Transverse colon (tissue), 3 donors: ENCODE measurements around the gene TRRAP.

ENCODE experiments used
- EP300 ChIP-seq: sonication (generic); formaldehyde crosslinking; IDR thresholded peaks from one replicate; pipeline ENCODE4 v1.6.1; 2017; ENCODE audit warnings: antibody characterized with exemption, low read depth
- TF ChIP-seq, protein P1 (sequence below), 5 experiments: fragments of 200-600 bp in 3 of 5; fragments of 450-650 bp in 2 of 5; sonication (generic) in 3 of 5; IDR thresholded peaks; 1 replicate in 2 of 5; 2 replicates in 3 of 5; pipeline ENCODE4 v1.5.1; 2016 to 2017; ENCODE audit warnings: antibody characterized with exemption in 5 of 5, inconsistent platforms in 3 of 5, mild to moderate bottlenecking in 2 of 5, moderate library complexity in 1 of 5

DNA sequence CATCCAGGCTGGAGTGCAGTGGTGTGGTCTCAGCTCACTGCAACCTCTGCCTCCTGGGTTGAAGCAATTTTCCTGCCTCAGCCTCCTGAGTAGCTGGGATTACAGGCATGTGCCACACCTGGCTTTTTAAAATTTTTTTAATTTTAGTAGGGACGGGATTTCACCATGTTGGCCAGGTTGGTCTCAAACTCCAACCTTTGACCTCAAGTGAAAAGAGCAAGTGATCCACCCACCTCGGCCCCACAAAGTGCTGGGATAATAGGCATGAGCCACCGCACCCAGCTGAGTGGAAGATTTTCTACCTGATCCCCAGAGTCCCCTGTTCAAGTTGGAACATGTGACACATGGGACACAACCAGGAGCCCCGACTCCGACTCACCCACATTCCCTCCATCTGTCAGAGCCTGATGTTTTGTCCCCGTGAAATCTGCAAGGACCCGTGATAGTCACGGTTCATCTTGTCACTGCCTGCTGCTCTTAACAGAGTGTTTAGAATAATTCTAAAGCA lies 161.1 kb downstream of the TRRAP start:
- TF ChIP-seq, protein P1, sequence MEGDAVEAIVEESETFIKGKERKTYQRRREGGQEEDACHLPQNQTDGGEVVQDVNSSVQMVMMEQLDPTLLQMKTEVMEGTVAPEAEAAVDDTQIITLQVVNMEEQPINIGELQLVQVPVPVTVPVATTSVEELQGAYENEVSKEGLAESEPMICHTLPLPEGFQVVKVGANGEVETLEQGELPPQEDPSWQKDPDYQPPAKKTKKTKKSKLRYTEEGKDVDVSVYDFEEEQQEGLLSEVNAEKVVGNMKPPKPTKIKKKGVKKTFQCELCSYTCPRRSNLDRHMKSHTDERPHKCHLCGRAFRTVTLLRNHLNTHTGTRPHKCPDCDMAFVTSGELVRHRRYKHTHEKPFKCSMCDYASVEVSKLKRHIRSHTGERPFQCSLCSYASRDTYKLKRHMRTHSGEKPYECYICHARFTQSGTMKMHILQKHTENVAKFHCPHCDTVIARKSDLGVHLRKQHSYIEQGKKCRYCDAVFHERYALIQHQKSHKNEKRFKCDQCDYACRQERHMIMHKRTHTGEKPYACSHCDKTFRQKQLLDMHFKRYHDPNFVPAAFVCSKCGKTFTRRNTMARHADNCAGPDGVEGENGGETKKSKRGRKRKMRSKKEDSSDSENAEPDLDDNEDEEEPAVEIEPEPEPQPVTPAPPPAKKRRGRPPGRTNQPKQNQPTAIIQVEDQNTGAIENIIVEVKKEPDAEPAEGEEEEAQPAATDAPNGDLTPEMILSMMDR (IDR thresholded peaks at IDR 0.05) = no peak
- TF ChIP-seq EP300 = no peak
